Activated CD8-positive, alpha-beta memory T cell treated with anti-CD3 and anti-CD28 coated beads, Interleukin-2, amount 50 U/mL, for 24 hours (primary cell): ENCODE data around the gene PPDPF.
"Not testable (repeated sequence)": the region's sequence is repeated elsewhere in the genome, so short reads cannot be mapped to it uniquely, and the experiment has no call there.

Experiments used
- DNase-seq: peaks from one replicate; pipeline ENCODE4 v3.0.0-alpha.2; 2020; ENCODE audit errors: extremely low read depth

Gene PPDPF

GRCh38 chr20:63500902-63501817 is 19.4 kb upstream of the PPDPF start:
- no peak for DNase-seq

GRCh38 chr20:63501818-63502670 is 18.5 kb upstream of the PPDPF start:
- no peak for DNase-seq

- no peak for DNase-seq
These were observed 17.8 kb upstream of the PPDPF start for GRCh38 chr20:63502671-63503172.

GRCh38 chr20:63503524-63503923 is 17.0 kb upstream of the PPDPF start:
- DNase-seq, result no peak

- no peak for DNase-seq
These were observed 15.9 kb upstream of the PPDPF start for GRCh38 chr20:63504642-63505041.

- DNase-seq, result no peak
These were observed 15.3 kb upstream of the PPDPF start for GRCh38 chr20:63505281-63505680.

GRCh38 chr20:63505723-63506122 is 14.8 kb upstream of the PPDPF start:
- no peak for DNase-seq

GRCh38 chr20:63507083-63507743 is 13.4 kb upstream of the PPDPF start:
- DNase-seq, result no peak

GRCh38 chr20:63508072-63508768 is 12.3 kb upstream of the PPDPF start:
- no peak for DNase-seq

GRCh38 chr20:63509088-63509564 is 11.4 kb upstream of the PPDPF start:
- DNase-seq, result no peak

- no peak for DNase-seq
These were observed 7.4 kb upstream of the PPDPF start for GRCh38 chr20:63513207-63513606.

- not testable (repeated sequence) for DNase-seq
These were observed 6.0 kb upstream of the PPDPF start for GRCh38 chr20:63514520-63514919.

- DNase-seq, result no peak
These were observed 2.9 kb upstream of the PPDPF start for GRCh38 chr20:63517376-63518309.

- no peak for DNase-seq
These were observed 2.2 kb upstream of the PPDPF start for GRCh38 chr20:63518351-63518861.

GRCh38 chr20:63518946-63519667 is 1.5 kb upstream of the PPDPF start:
- DNase-seq, result no peak

- DNase-seq, result no peak
These were observed 679 bp upstream of the PPDPF start for GRCh38 chr20:63519668-63520503.

GRCh38 chr20:63520934-63521601 is 503 bp downstream of the PPDPF start:
- no peak for DNase-seq

- no peak for DNase-seq
These were observed 1.0 kb downstream of the PPDPF start for GRCh38 chr20:63521602-63522001.
